Aorta (tissue), 5 donors: Measurements from ENCODE around the gene CDH23. TPM values are rescaled to one million over a fixed set of nuclear protein-coding genes. Genes with fewer than 3 reads are reported as not detected.

ENCODE experiments used
- ATAC-seq: fragments of 200-7000 bp; cut with Tn5 transposase; one replicate; pipeline ENCODE4 v1.9.1; 2022; ENCODE audit warnings: moderate library complexity; ENCODE audit not compliant: low FRiP score
- DNase-seq, 2 donors: peaks; one replicate each; pipeline ENCODE4 v3.0.0-alpha.2; 2020
- H3K27ac ChIP-seq, 2 donors: one replicate each; pipeline ENCODE4 v1.5.1; 2013; ENCODE audit warnings: low read length in 2 of 2, mild to moderate bottlenecking in 2 of 2, moderate library complexity in 2 of 2, control low read depth in 1 of 2, inconsistent platforms in 1 of 2, low read depth in 1 of 2
- H3K27me3 ChIP-seq, 2 donors: one replicate each; pipeline ENCODE4 v1.6.1; 2013; ENCODE audit warnings: control low read depth in 1 of 2, low read length in 1 of 2, mild to moderate bottlenecking in 1 of 2, moderate library complexity in 1 of 2; ENCODE audit not compliant: insufficient read depth in 2 of 2, control insufficient read depth in 1 of 2
- H3K36me3 ChIP-seq, 2 donors: one replicate each; pipeline ENCODE4 v1.6.1; 2013; ENCODE audit warnings: control low read depth in 1 of 2, low read length in 1 of 2, mild to moderate bottlenecking in 1 of 2; ENCODE audit not compliant: insufficient read depth in 2 of 2, control insufficient read depth in 1 of 2
- H3K4me1 ChIP-seq, 2 donors: one replicate each; pipeline ENCODE4 v1.6.1; 2013; ENCODE audit warnings: low read length in 2 of 2, control low read depth in 1 of 2, mild to moderate bottlenecking in 1 of 2, moderate library complexity in 1 of 2; ENCODE audit not compliant: insufficient read depth in 2 of 2, control insufficient read depth in 1 of 2
- H3K4me3 ChIP-seq, 2 donors: one replicate each; pipeline ENCODE4 v1.5.1; 2013; ENCODE audit warnings: low read length in 2 of 2, control low read depth in 1 of 2, mild to moderate bottlenecking in 1 of 2
- H3K9me3 ChIP-seq: one replicate; pipeline ENCODE4 v1.6.1; 2013; ENCODE audit warnings: mild to moderate bottlenecking, low read length; ENCODE audit not compliant: control insufficient read depth
- WGBS, 2 donors: extraction: QIAGEN DNeasy Blood & Tissue Kit; methylation state at CpG; one replicate each; pipeline ENCODE4 v1.1.7; 2013; 5-methylcytosine and 5-hydroxymethylcytosine counted together
- intact Hi-C, 2 donors: fragments of 100-400 bp; cut with DNase I; formaldehyde crosslinking; loops; one replicate each; pipeline versions ENCODE4 v1.14.2 to v1.15.0; 2022
- polyA plus RNA-seq, 2 donors: library from polyadenylated mRNA; stranded (reverse); fragments of 200-250 nt; gene quantifications; one replicate each; pipeline ENCODE4 v1.2.3, GENCODE V29; 2013
- total RNA-seq, 2 donors: library from RNA; stranded (reverse); fragmentation: NEBNext Ultra II Directional; extraction: Animal tissue kit (Norgen Biotek cat#: 25700); gene quantifications; one replicate each; pipeline ENCODE4 v1.2.1, GENCODE V29; 2021
- donor health status: healthy with polysubstance abuse.
- donor health status: Bipolar disorder and iron deficiency.
- donor health status: DM: no; HTN: no; CAD: no.
- donor health status: DM: no; HTN: no; CAD: no.
- donor health status: DM: yes; HTN: yes; CAD: no.

Gene CDH23
- total and polyA plus RNA-seq, 4 donors: 0.50 to 16.6 (median 7.3) TPM

DNA sequence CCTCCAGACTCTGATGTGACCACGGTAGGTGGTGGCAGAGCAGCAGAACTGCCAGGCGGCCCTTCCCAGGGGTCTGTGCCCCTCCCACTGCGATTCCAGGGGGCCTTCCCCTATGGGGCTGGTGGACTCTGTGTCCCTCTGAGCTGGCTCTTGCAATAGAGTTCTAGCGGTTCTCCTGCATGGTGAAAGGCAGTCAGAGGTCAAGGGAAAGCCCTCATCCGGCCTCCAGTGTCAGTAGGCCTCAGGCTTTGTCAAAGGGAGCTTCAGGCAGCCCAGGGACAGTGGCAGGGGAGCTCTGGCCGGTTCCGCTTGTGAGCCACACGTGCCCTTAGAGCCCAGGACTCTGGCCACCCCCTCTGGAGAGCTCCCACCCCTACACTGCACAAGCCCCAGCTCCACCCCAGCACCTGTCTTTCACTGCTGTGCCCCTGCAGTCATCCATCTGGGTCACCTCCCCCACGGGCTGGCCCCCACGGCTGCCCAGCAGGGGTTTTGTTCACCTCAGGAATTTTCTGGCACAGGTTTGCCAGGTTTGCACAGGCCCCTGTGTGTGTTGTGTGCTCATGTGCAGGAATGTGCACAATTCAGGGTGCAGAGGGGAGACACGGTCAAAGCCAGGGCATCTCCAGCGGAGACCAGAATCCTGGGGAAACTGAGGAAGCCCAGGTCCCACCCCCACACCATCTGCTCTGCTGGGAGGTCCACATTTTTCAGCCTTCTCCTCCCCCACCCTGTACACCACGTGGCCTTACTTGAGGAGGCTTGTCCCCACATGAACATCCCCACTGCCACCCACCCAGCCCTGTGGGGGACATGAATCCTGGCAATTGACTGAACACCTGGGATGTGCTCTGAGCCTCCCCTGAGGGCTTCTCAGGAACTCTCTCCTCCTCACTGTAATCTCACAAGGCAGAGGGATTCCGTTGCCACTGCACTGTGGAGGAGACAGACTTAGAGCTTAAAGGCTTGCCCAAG, 299.1 kb downstream of the CDH23 start:
- Histone ChIP-seq H3K4me1 (no peaks in the 10 kb centered on the region), H3K4me3 (no peak overlapping the region), H3K9me3 (no peaks in the 10 kb centered on the region), H3K27ac (no peak overlapping the region), H3K36me3 (no peaks in the 10 kb centered on the region), H3K27me3 (no peaks in the 10 kb centered on the region)
- ATAC-seq: no peak
- 89 to 91% methylated on average over 14 of the region's 14 CpGs for WGBS, 2 donors
- DNase-seq: no peak
- intact Hi-C loops: no loop called here

GRCh38 chr10:71696628-71697326, 300.1 kb downstream of the CDH23 start:
- Histone ChIP-seq H3K27me3 (no peaks in the 10 kb centered on the region), H3K9me3 (no peaks in the 10 kb centered on the region), H3K4me1 (no peaks in the 10 kb centered on the region), H3K4me3 (no peak overlapping the region), H3K36me3 (no peaks in the 10 kb centered on the region), H3K27ac (no peak overlapping the region)
- peak; percentile 61 for ATAC-seq
- WGBS, 2 donors: 52 to 59% methylated on average over 10 of the region's 10 CpGs
- intact Hi-C loops: no loop called here
- peak; percentile 78 to 89 for DNase-seq

DNA sequence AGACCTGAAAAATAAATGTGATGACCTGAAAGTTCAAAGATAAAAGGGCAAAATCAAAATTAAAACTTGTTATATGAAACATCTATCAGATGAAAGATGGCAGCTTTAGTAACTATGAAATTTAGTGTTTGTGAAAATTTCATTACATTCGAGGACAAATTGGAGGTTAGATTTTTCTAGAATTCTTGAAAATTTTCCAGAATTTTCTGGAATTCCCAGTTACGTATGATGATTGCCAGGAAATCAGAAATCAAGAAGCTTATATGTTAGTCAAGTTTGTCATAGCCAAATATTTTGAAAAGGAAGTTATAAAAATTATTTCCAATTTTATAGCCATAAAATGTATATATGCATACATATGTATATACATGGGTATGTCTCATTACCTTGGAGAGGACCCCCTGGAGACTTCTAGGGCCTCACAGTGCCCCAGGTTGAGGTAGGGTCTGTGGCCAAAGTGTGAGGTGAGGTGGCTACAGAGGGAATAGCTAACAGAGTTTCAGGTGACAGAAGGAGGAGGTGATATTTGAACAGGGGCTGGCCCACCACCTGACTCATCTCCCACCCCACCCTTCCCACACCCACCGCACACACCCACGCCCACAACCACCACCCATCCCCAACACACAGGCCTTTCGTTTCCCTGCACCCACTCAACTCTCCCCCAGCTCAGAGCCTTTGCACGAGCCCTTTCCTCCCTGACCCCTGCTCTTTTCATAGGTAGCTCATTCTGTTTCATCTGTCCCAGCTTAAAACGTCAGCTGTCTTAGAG, 301.4 kb downstream of the CDH23 start:
- H3K4me1 ChIP-seq: no peaks in the 10 kb centered on the region
- DNase-seq (no peak), ATAC-seq (no peak)
- H3K9me3 ChIP-seq: no peaks in the 10 kb centered on the region
- H3K36me3 ChIP-seq: no peaks in the 10 kb centered on the region
- no peak overlapping the region for H3K27ac ChIP-seq
- no peak overlapping the region for H3K4me3 ChIP-seq
- 71 to 74% methylated on average over 7 of the region's 7 CpGs for WGBS, 2 donors
- intact Hi-C loops: no loop called here
- no peaks in the 10 kb centered on the region for H3K27me3 ChIP-seq

DNA sequence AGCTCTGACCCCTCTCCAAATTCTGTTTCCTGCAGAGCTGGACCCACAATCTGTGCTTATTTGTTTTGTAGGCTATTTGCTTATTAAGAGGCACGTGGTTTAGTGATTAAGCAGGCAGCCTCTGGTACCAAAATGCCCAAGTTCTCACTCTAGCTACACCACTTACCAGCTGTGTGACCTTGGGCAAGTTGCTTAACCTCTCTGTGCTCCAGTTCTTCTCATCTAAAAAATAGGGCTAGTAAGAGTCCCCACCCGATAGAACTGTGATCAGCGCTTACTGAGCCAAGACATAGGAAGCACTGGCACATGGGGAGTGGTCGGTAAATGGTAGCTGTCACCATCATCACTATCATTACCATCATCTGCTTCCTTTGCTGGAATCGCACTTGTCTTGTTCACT, 302.0 kb downstream of the CDH23 start:
- intact Hi-C loops: no loop called here

DNA sequence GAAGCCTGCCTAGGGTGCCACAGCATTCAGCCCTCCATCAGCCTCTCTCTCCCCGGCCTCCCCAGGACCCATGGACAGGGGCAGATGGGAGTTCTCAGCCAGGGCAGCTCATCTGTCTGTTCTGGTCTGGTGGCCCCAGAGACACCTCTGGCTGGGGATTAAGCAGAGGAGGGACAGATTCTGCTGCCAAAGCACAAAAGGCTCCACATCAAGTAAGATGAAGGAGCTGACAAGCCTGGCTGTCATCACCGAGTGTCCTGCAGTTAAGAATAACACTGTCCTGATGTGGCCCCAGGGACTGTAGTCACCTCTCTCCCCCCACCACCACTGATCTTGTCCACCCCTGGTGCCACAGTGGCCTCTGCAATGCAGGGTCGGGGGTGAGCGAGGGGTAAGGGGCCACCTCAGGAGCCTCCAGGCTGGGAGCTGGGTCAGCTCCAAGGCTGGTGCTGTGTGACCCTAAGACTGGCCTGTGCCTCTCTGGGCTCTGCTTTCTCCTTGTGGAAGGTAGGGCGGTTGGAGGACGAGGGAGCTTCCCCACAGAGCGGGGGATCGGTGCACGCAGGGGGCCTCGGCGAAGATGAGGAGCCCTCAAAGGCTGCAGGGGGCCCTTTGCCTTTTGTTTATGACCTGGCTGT, 304.1 kb downstream of the CDH23 start:
- Histone ChIP-seq H3K4me3 (no peak overlapping the region), H3K9me3 (no peaks in the 10 kb centered on the region), H3K36me3 (no peaks in the 10 kb centered on the region), H3K4me1 (no peaks in the 10 kb centered on the region), H3K27ac (no peak overlapping the region), H3K27me3 (no peaks in the 10 kb centered on the region)
- ATAC-seq: no peak
- no peak for DNase-seq
- WGBS, 2 donors: 87 to 89% methylated on average over 11 of the region's 11 CpGs
- intact Hi-C loops: loop anchor here (10.0 kb wide), 3 partner anchors 114 to 644 kb away; no protein-coding TSS in a partner anchor

More for the DNA sequence above, 302.0 kb downstream of the CDH23 start:
- Histone ChIP-seq H3K4me3 (no peak overlapping the region), H3K27me3 (no peaks in the 10 kb centered on the region), H3K4me1 (no peaks in the 10 kb centered on the region), H3K27ac (no peak overlapping the region), H3K36me3 (no peaks in the 10 kb centered on the region), H3K9me3 (no peaks in the 10 kb centered on the region)
- no peak for DNase-seq
- ATAC-seq: no peak
- 81 to 87% methylated on average over 5 of the region's 5 CpGs for WGBS, 2 donors

DNA sequence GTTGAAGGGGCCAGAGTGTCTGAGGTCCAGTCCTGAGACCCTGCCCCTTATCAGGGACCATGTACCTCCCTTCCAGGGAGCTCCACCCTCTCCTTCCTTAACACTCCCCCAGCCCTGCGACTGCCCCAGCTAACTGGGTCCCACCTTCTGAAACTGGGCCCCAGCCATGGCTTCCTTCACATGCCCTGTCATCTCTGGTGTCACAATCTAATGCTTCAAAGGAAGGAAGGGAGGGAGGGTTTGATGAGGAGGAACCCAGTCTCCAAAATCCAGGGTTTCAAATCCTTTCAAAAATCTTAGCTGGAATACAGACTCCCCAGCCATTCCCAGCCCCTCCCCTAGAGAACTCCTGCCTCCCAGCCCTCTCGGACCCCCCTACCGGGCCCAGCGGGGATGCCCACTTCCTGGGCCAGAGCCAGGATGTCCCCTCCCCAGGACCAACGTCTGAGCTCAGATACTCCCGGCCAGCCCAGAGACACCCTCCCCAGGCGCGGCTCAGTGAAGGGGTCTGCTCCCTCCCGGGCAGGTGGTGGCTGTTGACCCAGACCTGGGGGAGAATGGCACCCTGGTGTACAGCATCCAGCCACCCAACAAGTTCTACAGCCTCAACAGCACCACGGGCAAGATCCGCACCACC, 304.9 kb downstream of the CDH23 start:
- no peaks in the 10 kb centered on the region for H3K36me3 ChIP-seq
- ATAC-seq (no peak), DNase-seq (no peak)
- H3K4me3 ChIP-seq: no peak overlapping the region
- intact Hi-C loops: loop anchor here (10.0 kb wide), 3 partner anchors 113 to 643 kb away; no protein-coding TSS in a partner anchor
- H3K27ac ChIP-seq: no peak overlapping the region
- no peaks in the 10 kb centered on the region for H3K27me3 ChIP-seq
- 77 to 81% methylated on average over 11 of the region's 11 CpGs for WGBS, 2 donors
- no peaks in the 10 kb centered on the region for H3K4me1 ChIP-seq
- H3K9me3 ChIP-seq: no peaks in the 10 kb centered on the region

DNA sequence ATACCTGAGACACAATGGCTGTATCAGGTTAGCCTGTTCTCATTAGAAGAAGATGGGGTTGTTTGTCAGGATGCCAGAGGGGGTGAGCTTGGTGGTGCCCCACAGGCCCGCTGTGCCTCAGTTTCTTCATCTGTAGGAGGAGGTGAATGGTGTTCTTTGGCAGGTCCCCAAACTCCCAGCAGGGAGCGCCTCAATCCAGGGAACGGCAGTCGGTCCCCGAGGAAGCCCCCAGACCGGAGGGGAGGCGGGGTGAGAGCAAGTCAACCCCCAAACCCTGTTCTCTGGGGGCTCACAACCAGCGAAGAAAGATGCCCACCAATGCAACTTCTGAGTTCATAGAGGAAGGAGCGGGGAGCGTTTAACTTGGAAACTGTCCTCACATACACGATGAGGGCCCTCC, 306.9 kb downstream of the CDH23 start:
- H3K4me3 ChIP-seq: no peak overlapping the region
- WGBS, 2 donors: 81 to 83% methylated on average over 11 of the region's 11 CpGs
- H3K27me3 ChIP-seq: no peaks in the 10 kb centered on the region
- H3K4me1 ChIP-seq: no peaks in the 10 kb centered on the region
- no peaks in the 10 kb centered on the region for H3K9me3 ChIP-seq
- H3K27ac ChIP-seq: no peak overlapping the region
- DNase-seq: no peak
- intact Hi-C loops: loop anchor here (10.0 kb wide), 3 partner anchors 111 to 641 kb away; no protein-coding TSS in a partner anchor
- ATAC-seq: no peak
- H3K36me3 ChIP-seq: no peaks in the 10 kb centered on the region
